NCI-H345 treated with DMSO at 0.1 percent for 48 hours (cell line): Measurements from ENCODE around the gene TSPEAR.

Source experiments
- DNase-seq: peaks from one replicate; lab custom pipeline; 2025; ENCODE audit not compliant: unreplicated experiment; lab: John Stamatoyannopoulos, UW

The TSPEAR gene

DNA sequence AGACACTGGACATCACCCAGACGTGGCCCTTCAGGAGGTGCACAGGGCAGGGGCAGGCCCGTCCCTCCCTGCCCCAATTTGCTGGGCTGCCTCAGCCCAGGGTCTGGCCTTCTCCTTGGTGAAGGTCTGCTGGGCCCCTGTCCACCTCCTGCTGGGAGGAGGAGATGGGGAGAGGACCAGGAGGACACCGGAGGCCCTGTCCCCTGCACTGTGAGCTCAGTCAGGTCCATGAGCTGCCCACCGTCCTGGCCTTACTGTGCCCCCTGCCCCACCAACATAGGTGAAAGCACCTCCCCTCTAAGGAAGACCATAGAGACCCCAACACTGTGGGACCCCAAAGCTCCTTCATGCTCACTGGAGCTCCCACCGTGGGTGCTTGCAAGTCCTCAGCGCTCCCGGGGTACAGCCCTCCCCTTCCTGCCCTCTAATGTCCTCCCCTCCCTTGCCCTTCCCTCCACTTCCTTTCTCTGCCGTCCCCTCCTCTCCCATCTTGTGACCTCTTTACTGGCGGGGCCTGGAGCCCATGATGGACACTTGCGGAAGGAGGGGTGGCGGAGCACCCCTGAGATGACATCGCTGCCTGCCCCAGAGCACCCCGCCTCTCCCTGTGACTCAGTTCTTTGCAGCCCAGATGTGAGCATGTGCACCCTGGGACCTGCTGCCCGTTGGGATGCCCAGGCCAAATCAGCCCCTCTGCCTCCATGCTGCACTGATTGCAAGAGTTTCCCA lies 251.5 kb downstream of the TSPEAR start:
- no peak for DNase-seq

DNA sequence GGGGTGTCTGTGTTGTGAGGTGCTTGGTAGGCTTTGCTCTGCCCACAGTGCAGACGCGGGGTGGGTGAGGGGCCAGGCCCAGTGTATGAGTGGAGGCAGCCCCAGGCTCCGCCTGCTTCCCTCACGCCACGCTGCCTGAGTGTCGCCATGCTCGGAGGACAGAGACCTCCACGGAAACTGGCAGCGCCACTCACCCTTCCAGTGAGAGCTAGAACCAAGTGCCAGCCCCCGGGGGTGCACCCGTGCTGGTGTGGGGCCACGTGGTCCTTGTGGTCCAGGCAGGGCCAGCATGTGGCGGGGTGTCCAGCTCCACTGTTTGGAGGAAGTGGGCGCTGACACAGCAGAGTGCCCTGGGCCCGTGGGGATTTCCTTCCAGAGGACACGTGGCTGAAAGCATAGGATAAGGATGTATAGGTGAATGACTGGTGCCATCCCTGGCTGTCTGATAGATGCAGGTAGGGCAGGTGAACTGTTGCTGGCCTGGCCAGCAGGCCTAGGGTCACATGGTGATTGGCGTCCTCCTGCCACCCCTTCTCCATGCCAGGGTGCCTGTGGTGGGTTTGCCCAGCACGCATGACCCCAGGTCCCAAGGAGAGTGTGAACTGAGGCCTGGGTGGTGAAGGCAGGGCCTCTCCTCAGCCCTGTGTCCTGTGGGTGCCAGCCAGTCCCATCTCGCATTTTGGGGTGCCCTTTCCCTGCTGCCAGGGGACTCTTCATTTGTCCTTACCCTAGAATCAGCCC lies 252.2 kb downstream of the TSPEAR start:
- DNase-seq = no peak

DNA sequence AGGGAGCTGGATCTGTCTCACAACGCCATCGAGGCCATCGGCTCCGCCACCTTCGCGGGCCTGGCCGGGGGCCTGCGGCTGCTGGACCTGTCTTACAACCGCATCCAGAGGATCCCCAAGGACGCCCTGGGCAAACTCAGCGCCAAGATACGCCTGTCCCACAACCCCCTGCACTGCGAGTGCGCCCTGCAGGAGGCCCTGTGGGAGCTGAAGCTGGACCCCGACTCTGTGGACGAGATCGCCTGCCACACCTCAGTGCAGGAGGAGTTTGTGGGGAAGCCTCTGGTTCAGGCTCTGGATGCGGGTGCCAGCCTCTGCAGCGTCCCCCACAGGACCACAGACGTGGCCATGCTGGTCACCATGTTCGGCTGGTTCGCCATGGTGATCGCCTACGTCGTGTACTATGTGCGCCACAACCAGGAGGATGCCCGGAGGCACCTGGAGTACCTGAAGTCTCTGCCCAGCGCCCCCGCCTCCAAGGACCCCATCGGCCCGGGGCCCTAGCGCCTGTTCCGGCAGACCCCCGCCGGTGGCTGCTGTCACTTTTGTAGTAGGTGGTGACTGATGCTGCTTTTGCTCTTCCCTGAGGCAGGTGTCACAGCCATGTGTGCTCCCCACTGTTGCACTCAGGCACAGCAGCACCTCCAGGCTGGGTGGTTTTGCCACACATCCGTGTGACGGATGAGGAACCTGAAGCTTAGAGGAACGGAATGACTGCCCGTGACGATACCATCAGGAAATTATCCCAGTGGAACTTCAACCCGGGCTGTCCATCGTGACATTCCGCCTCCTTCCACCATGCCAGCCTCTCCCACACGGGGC lies 254.2 kb downstream of the TSPEAR start:
- no peak for DNase-seq

DNA sequence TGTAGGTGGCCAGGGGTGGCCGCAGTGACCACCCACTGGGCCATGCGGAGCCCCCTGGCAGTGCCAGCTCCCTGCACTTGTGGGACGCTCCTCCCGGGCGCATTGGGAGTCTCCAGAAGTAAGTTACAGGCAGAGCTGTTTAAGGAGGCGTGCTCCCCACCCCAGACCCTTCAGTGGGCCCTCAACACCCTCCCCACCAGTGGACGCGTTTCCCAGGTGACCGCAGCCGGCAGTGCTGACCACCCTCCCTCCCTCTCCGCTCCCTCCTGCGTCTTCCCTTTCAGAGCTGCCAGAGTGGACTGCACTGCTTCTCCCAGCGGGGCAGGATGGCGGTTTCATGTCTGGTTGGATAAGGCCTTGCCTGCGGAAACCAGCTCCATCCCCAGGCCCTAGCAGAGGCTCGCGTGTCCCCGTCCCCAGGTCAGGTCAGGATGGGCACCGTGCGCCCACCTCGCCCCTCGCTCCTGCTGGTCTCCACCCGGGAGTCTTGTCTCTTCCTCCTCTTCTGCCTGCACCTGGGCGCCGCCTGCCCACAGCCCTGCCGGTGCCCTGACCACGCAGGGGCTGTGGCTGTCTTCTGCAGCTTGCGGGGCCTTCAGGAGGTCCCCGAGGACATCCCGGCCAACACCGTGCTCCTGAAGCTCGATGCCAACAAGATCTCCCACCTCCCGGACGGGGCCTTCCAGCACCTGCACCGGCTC lies 255.0 kb downstream of the TSPEAR start:
- DNase-seq = no peak

DNA sequence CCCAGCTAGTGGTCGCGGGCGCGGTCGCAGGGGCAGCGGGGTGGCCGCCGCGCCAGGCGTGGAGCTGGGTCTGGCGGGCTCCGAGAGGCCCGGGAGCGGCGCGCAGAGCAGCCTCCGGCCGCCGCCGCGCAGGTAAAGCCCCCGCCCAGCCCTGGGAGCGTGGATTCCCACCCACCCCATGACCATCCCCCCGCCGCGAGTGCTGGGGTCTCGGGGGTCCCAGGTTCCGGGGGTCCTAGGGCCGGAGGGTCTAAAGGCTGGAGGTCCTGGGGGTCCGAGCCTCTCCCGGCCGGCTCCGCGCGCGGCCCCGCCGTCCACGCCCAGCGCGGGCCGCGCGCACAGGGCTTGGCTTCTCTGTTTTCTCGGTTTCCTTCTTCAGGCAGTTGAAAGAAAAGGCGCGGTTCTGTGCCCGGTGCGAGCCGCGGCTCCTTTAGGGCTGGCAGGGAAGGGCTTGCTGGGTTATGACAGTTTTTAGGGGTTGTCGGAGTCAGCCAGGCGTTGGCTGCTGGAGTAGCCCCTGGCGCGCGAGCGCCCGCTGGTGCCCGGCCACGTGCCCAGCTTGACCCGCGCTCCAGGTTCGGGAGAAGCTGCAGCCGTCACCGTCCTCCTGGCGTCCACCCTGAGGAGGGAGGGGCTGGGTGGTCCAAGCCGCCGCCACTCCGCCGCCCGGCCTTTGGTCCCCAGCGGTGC lies 255.7 kb downstream of the TSPEAR start:
- DNase-seq = peak; percentile 20

DNA sequence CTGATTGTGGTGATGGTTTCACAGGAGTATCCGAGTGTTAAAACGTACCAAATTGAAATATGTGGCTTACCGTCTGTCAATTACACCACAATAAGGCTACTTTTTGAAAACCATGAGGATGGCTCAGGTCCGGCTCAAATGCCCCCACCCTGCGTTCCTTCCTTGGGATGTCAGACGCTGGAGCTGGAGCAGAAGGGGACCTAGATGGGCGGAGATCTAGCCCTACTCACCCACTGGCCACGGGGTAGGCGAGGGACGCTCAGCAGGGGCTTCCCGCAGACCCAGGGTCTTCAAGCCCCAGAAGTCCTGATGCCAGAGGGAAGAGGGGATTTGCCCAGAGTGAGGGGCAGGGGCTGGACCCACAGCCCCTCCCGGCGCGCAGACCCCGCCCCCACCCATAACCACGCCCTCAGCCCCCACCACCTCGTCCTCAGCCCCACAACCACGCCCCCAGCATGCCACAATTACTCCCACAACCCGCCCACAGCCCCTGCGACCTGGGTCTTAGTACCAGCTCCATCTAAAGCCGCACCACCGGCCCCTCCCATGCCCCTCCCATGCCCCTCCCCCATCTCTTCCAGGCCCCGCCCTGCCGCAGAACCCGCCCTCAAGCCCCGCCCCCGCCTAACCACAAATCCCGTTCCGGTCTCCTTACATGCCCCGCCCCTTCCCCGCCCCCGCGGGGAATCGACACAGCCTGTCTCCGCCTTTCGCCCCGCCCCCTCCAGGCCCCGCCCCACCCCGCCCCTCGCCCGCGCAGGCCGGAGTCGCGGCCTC lies 256.4 kb downstream of the TSPEAR start, which contains the start of gene LRRC3:
Gene LRRC3 (plus strand): TSS at position 764 of the 777 bp plus-strand sequence. CDS start 1,135 bp downstream, outside the sequence.
- peak; percentile 71 for DNase-seq

DNA sequence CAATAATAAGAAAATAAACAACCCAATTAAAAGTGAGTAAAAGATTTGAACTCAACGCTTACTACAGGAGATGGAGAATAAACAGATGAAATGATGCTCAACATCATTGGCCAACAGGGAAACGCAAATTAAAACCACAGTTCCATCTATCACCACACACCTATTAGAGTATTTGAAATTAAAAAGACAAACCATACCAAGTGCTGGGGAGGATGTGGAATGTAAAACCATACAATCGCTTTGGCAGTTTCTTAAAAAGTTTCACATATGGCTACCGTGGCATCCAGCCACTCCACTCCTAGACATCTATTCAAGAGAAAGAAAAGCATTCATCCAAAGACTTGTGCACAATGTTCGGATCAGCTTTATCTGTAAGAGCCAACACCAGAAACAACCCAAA lies 257.3 kb downstream of the TSPEAR start:
- DNase-seq = no peak

DNA sequence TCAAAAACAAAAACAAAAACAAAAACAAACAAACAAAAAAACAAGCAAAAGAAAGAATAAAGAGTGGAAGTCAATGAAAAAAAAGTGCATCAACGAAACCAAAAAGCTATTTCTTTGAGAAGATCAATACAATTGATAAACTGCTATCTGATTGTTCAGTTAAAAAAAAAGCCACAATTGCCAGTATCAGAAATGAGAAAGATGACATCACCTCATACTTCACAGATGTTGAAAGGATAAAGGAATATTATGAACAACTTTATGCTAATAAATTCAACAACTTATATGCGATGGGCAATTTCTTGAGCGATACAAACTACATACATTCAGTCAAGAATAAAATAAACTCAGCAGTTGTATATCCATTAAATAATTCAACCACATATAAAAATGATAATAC lies 258.3 kb downstream of the TSPEAR start:
- DNase-seq = no peak

DNA sequence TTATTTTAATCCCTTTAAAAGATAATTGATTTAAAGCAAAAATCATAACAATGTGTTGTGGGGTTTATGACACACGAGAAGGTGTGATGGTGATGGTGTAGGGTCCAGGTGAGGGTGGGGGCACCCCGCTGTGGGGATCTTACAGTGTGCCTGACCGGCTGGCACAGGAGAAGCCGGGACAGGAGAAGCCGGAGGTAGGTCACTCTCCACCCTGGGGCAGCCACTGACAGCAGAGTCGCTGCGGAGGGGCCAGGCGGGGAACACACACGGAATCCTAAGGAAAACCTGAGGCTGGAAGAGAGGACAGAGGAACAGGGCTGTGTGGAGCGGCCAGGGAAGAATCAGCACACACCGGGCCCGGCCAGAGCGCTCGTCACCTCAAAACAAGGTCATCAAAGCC lies 260.4 kb downstream of the TSPEAR start:
- DNase-seq = no peak

DNA sequence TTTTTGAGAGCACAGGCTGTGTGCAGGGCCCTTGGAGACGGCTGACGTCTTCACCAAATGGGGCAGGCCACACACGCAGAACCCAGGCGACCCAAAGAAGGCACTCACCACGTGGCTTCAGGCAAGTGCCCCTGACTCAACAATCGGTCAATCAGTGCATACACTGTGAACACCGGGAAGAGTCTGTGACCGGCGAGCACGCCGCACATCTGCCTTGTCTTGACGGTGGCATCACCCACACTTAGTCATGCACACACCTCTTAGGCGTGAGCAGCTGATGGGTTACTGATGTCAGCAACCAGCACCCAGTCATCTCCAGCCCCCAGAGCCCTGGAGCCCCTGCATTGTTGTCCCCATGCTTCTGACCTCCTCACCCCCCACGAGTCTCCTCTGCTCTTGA lies 261.0 kb downstream of the TSPEAR start:
- no peak for DNase-seq

DNA sequence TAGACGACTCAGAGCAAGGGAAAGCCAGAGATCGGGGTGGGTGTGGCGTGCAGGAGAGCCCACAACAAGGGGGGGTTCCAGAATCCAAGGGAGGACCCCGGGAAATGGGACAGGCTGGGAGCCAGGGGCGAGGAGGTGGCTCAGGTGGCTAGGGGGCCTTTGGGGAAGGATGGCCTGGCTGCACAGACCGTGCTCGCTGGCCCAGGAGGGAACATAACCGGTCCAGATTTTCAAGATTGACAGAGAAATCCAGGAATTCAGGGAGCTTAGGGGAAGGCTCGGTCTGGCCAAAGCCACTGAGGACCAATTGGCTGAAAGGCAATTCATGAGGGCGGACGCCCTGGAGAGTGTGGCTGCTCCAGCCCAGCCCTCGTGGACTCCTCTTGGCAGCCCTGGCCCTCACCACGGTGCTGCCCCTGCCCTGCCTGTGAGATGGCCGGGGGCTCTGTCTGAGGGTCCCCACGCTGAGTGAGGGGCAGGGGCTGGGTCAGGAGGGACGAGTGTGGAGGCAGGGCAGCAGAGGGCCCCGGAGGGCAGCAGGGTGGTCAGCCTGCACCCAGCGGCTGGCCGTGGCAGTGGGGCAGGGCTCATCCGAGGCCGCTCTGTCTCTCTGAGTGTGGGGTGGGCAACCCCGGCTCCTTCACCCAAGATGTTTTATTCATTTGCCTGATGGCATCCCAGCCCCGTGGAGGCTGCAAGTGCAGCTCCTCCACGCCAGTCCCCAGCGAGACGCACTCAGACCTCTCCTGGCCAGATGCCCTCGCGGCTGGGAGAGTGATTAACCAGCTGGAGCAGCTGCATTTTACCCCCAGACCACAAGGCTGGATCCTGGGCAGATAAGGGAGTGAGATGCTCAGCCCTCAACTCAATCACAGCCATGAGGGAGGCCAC lies 261.7 kb downstream of the TSPEAR start:
- no peak for DNase-seq

DNA sequence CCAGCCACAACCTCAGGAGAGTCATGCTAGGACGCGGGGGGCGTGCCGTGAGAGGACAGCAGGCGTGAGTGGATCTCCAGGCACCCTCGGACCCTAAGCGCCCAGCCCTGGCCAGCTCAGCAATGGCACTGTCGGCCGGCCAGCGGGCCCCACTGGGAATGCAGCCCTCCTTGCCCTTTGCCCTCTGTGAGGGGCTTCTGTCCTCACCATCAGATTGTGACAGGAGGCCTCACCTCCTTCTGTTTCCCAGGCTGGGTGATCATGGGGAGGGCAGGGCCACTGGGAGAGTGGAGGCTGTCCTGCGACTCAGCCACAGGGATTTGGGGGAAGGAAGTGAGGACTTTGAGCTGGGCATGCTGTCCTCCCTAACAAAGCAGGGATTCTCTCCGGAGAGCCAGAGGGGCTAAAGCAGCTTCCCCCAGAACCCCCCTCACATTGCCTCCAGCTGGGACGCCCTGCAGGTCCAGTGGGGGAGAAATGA lies 262.7 kb downstream of the TSPEAR start:
- DNase-seq = no peak
